ENCODE data around the gene SNN. TPM values are rescaled to one million over a fixed set of nuclear protein-coding genes. Genes with fewer than 3 reads are reported as not detected.

Gene SNN
- total RNA-seq, 1 donor, result 13.8 TPM

DNA sequence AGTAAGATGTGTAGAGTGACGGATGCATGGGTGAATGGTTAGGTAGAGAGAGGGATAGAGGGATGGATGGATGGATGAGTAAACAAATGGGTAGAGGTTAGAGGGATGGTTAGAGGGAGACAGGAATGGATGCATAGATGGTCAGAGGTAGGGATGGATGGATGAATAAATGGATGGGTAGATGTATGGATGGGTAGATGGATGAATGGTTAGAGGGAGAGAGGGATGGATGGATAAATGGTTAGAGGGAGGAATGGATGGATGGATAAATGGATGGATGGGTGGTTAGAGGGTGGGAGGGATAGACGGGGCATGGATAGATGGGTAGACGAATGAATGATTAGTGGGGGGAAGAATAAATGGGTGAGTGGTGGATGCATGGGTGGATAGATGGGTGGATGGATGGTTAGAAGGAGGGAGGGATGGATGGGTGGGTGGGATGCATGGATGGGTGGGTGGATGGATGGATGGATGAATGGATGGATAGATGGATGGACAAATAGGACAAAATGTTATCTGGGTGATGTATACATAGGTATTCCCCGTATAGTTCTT is 29.2 kb upstream of the SNN start:
- Histone ChIP-seq H3K9me3 (ENCODE audit: low read depth, low read length) (no peaks in the 10 kb centered on the region), H3K4me3 (ENCODE audit: insufficient read depth, low read length) (no peak overlapping the region), H3K36me3 (ENCODE audit: insufficient read depth, low read length) (no peaks in the 10 kb centered on the region), H2AFZ (ENCODE audit: low read length) (no peak overlapping the region), H3K4me2 (ENCODE audit: insufficient read depth, low read length) (no peak overlapping the region), H4K20me1 (ENCODE audit: insufficient read depth, low read length) (no peaks in the 10 kb centered on the region), H3K79me2 (ENCODE audit: insufficient read depth, low read length) (no peaks in the 10 kb centered on the region), H3K4me1 (ENCODE audit: insufficient read depth, low read length) (peaks cover 20% of the 10 kb centered on the region), H3K27ac (ENCODE audit: low read depth, low read length) (peak overlapping the region; percentile 100), H3K27me3 (ENCODE audit: insufficient read depth, low read length) (no peaks in the 10 kb centered on the region)
- DNase-seq (ENCODE audit: insufficient read length, low spot score, missing footprints), result no peak
- TF ChIP-seq, protein P1, sequence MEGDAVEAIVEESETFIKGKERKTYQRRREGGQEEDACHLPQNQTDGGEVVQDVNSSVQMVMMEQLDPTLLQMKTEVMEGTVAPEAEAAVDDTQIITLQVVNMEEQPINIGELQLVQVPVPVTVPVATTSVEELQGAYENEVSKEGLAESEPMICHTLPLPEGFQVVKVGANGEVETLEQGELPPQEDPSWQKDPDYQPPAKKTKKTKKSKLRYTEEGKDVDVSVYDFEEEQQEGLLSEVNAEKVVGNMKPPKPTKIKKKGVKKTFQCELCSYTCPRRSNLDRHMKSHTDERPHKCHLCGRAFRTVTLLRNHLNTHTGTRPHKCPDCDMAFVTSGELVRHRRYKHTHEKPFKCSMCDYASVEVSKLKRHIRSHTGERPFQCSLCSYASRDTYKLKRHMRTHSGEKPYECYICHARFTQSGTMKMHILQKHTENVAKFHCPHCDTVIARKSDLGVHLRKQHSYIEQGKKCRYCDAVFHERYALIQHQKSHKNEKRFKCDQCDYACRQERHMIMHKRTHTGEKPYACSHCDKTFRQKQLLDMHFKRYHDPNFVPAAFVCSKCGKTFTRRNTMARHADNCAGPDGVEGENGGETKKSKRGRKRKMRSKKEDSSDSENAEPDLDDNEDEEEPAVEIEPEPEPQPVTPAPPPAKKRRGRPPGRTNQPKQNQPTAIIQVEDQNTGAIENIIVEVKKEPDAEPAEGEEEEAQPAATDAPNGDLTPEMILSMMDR (IDR thresholded peaks at IDR 0.05; ENCODE audit: extremely low read depth, low read depth, low read length), result no peak

DNA sequence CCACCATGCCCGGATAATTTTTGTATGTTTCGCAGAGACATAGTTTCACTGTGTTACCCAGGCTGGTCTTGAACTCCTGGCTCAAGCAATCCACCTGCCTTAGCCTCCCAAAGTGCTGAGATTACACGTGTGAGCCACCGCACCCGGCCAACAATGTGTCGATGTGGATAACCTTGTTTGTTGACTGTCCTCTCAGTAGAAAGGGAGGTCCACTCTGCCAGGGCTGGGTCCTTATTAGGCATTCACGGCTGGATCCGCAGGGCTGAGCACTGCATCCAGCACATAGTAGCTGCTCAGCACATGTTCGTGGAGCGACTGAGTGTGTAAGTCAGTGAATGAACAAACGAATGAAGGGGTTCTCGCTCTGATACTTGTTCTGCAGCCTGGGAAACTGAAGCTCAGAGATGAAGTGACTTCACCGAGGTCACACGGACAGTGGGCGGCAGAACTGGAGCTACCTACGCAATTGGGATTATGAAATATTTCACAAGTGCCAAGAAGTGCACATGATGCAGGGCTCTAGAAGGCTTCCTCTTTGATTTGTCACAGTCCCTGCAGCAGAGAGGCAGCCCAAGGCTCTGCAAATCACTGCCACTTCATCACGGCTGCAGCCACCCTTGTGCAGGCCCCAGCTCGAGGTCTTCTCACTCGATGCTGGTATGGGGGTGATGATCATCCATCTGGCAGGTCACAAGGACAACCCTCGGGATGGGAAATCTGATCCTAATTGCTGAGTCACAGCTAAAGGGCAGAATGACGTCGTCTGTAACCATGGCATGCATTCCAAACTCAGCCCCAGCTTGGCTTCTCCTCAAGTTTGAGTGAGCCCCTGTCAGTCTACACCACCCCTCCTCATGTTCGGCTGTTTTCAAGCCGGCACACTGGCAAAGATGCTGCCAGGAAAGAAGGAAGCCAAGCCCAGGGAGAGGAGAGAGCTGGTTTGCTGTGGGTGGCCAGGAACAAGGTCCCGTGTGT is 28.0 kb upstream of the SNN start:
- H3K79me2 ChIP-seq (ENCODE audit: insufficient read depth, low read length), result no peaks in the 10 kb centered on the region
- H3K36me3 ChIP-seq (ENCODE audit: insufficient read depth, low read length), result no peaks in the 10 kb centered on the region
- peak overlapping the region; percentile 30 for H2AFZ ChIP-seq (ENCODE audit: low read length)
- peaks cover 20% of the 10 kb centered on the region for H3K4me1 ChIP-seq (ENCODE audit: insufficient read depth, low read length)
- DNase-seq (ENCODE audit: insufficient read length, low spot score, missing footprints), result peak; percentile 86
- H3K4me3 ChIP-seq (ENCODE audit: insufficient read depth, low read length), result peak overlapping the region; percentile 36
- no peaks in the 10 kb centered on the region for H4K20me1 ChIP-seq (ENCODE audit: insufficient read depth, low read length)
- TF ChIP-seq, protein P1 (IDR thresholded peaks at IDR 0.05; ENCODE audit: extremely low read depth, low read depth, low read length), result no peak
- no peaks in the 10 kb centered on the region for H3K9me3 ChIP-seq (ENCODE audit: low read depth, low read length)
- H3K27me3 ChIP-seq (ENCODE audit: insufficient read depth, low read length), result no peaks in the 10 kb centered on the region
- peak overlapping the region; percentile 59 for H3K4me2 ChIP-seq (ENCODE audit: insufficient read depth, low read length)
- H3K27ac ChIP-seq (ENCODE audit: low read depth, low read length), result peak overlapping the region; percentile 100

DNA sequence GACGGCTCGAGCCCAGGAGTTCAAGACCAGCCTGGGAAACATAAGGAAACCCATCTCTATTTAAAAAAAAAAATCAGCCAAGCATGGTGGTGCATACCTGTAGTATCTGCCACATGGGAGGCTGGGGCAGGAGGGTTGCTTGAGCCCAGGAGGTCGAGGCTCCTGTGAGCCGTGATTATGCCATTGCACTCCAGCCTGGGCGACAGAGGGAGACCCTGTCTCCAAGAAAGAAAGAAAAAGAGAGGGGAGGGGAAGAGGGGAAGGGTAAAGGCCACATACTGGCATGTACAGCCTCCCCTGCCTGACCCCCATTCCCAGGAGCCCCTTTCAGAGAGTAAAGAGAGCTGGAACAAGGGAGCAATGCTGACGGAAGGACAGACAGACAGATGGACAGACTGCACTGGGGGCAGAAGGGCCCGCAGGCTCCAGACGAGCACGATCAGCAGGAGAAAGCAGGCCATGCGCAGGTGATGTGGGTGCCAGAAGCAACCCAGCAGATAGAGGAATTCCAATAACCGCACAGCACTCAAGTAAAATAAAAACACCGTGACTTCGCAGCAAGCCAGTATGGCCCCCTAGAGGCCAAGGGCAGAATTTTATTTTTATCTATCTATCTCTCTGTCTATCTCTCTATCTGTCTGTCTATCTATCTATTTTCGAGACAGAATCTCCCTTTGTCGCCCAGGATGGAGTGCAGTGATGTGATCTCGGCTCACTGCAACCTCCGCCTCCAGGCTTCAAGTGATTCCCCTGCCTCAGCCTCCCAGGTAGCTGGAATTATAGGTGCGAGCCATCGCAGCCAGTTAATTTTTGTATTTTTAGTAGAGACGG is 27.1 kb upstream of the SNN start:
- Histone ChIP-seq H3K27ac (ENCODE audit: low read depth, low read length) (peak overlapping the region; percentile 100), H2AFZ (ENCODE audit: low read length) (peak overlapping the region; percentile 30), H4K20me1 (ENCODE audit: insufficient read depth, low read length) (no peaks in the 10 kb centered on the region), H3K4me3 (ENCODE audit: insufficient read depth, low read length) (no peak overlapping the region), H3K4me2 (ENCODE audit: insufficient read depth, low read length) (peak overlapping the region; percentile 59), H3K27me3 (ENCODE audit: insufficient read depth, low read length) (no peaks in the 10 kb centered on the region), H3K36me3 (ENCODE audit: insufficient read depth, low read length) (no peaks in the 10 kb centered on the region), H3K9me3 (ENCODE audit: low read depth, low read length) (no peaks in the 10 kb centered on the region), H3K4me1 (ENCODE audit: insufficient read depth, low read length) (peaks cover 20% of the 10 kb centered on the region), H3K79me2 (ENCODE audit: insufficient read depth, low read length) (no peaks in the 10 kb centered on the region)
- TF ChIP-seq, protein P1 (IDR thresholded peaks at IDR 0.05; ENCODE audit: extremely low read depth, low read depth, low read length), result peak; percentile 82
- peak; percentile 84 for DNase-seq (ENCODE audit: insufficient read length, low spot score, missing footprints)

All from osteoblast (primary cell).